IPS-15b (cell line): ENCODE results near the gene PLEKHM1.
A peak's percentile ranks its signal among the peaks of the same experiment; 100 is the strongest.

ENCODE experiments used
- H3K27me3 ChIP-seq: one replicate; pipeline ENCODE4 v1.6.1; 2013; ENCODE audit warnings: low read length; ENCODE audit not compliant: control insufficient read depth, insufficient read depth
- H3K36me3 ChIP-seq: one replicate; pipeline ENCODE4 v1.6.1; 2013; ENCODE audit warnings: low read length; ENCODE audit not compliant: control insufficient read depth, insufficient read depth
- H3K4me1 ChIP-seq: one replicate; pipeline ENCODE4 v1.6.1; 2013; ENCODE audit warnings: mild to moderate bottlenecking, low read length; ENCODE audit not compliant: control insufficient read depth, insufficient read depth
- H3K4me3 ChIP-seq: one replicate; pipeline ENCODE4 v1.5.1; 2013; ENCODE audit warnings: low read depth, low read length
- H3K9ac ChIP-seq: one replicate; pipeline ENCODE4 v1.6.1; 2013; ENCODE audit warnings: low read depth, mild to moderate bottlenecking, low read length
- H3K9me3 ChIP-seq: one replicate; pipeline ENCODE4 v1.6.1; 2013; ENCODE audit warnings: mild to moderate bottlenecking, low read length; ENCODE audit not compliant: control insufficient read depth, insufficient read depth

Gene PLEKHM1

DNA sequence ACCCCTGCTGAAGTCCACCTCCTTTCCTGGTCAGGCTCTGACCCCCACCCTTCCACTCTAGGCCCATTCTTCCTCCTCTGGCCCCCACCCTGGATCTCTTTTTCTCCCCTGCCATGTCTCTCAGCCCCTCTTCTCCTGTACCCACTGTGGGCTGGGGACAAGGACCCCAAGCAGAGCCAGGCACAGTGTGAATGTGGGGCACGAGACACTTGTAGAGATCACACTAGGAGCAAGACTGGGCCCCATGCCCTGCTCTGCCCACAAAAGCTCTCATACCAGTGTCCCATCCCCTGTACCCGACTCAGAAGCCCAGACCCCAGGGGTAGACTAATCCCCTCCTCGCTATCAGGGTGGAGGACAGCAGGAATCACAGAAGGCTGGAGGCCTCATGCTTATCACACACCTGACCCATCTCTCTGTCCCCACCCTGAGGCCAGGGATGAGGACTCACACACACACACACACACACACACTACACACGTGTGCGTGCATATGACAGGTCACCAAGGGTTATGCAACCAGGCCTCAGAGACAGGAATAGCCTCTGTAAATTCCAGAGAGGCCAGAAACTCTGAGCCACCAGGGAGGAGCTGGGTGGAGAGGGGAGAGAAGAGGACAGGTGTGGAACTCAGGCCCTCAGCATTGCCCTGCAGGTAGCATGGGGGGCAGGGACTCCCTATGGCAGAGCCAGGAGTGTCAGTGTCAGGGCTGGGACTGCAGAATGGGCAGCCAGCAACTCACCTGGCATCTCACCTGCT is 79.0 kb downstream of the PLEKHM1 start:
- H3K9ac ChIP-seq = no peak overlapping the region
- H3K27me3 ChIP-seq = no peaks in the 10 kb centered on the region
- H3K9me3 ChIP-seq = no peaks in the 10 kb centered on the region
- peaks cover 6% of the 10 kb centered on the region for H3K4me1 ChIP-seq
- no peaks in the 10 kb centered on the region for H3K36me3 ChIP-seq
- no peak overlapping the region for H3K4me3 ChIP-seq

DNA sequence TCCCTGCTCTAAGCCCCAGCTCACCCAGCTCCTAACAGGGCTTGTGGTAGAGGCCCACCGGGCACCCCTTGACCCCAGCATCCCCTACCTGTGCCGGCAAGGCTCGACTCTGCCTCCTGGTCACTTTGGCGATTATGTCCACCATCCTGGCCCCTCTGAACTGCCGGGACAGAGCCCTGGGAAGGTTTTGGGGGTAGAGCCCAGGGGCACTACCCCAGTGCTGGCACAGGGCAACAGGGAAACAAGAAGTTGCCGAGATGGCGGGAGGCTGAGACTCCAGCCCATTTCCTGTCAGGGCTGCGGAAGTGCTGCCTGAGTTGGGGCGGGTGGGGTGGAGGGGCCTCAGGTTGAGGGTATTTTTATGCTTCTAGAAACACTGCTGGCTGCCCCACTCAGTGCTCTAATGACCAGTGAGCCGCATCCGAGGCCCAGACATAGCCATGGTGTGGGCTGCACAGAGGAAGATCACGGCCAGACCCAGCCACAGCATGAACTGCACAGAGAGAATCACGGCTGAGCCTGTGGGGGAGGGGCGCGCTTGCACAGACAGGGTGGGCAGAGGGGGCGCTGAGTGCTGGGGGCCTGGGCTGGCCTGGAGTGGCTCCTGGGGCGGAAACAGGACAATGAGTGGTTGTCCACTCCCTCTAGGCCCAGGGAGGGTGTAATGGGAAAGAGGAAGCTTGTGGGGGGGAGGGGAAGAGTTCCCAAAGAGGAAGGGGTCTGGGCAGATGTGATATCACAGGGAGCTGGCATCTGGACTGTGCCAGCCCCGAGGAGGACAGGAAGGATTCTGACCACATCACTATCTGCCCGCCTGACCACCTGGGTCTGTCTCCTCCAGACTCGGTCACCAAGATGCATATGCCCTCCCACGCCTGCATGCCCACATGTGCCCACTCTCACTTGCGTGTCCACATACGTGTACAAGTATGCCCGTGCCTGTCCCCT is 80.1 kb downstream of the PLEKHM1 start:
- H3K4me1 ChIP-seq = peaks cover 4% of the 10 kb centered on the region
- H3K9me3 ChIP-seq = no peaks in the 10 kb centered on the region
- no peak overlapping the region for H3K9ac ChIP-seq
- no peak overlapping the region for H3K4me3 ChIP-seq
- H3K27me3 ChIP-seq = no peaks in the 10 kb centered on the region
- H3K36me3 ChIP-seq = no peaks in the 10 kb centered on the region

DNA sequence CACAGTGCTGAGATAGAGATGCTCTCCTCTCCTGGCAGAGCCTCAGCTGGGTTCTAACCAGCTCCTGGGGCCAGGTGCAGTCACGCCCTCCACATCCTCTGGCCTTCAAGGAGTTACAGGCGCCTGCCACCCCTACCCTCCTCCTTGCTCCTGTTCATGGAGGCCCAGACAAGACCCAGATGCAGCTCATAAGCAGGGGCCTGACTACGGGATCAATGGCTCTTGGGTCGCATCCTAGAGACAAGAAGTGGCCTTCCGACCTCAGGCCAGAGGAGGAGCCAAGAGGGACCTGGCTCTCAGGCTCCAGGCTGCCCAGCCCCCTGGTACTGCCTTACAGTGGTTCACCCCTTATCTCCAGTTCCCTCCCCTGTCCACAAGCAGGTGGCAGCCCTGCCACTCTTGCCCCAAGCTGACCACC is 80.9 kb downstream of the PLEKHM1 start:
- no peak overlapping the region for H3K9ac ChIP-seq
- H3K4me1 ChIP-seq = peaks cover 4% of the 10 kb centered on the region

DNA sequence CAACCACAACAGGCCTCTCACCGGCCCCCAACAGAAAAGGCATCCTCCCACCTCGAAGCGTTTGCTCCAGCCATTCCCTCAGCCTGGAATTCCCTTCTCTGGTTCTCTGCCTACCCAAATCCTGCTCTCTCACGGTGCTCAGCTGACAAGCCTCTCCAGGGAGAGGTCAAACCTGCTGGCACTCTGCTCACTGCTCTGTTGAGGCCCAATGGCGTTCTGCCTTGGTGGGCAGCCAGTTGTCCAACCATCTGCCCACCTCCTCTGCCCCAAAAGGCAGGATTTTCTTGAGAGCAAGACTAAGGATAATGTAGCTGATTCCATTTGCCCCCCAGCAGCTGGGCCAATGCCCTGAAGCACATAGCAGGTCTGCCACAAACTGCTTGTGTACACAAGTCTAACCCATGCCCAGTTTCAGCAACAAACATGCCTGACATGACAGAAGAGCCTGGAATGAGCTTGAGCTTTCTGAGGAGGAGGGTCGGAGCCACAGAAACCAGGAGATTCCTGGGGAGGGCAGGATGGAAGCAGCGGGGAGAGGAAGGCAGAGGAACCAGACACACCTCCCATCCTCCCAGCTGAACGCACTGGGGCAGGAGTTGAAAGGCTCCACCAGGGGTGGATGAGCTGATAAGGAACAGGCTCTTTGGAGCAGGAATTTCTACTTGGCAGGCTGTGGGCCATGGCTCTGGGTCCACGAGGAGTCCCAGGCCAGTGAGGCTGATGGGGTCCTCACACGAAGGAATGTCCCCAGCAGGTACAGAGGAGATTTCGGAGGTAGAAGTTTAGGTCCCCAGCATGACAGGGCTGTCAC is 81.7 kb downstream of the PLEKHM1 start:
- Histone ChIP-seq H3K27me3 (no peaks in the 10 kb centered on the region), H3K4me1 (peaks cover 5% of the 10 kb centered on the region), H3K9me3 (no peaks in the 10 kb centered on the region), H3K4me3 (no peak overlapping the region), H3K36me3 (peaks cover 5% of the 10 kb centered on the region), H3K9ac (no peak overlapping the region)

More for the DNA sequence above, 80.9 kb downstream of the PLEKHM1 start:
- Histone ChIP-seq H3K9me3 (no peaks in the 10 kb centered on the region), H3K4me3 (no peak overlapping the region), H3K36me3 (peaks cover 2% of the 10 kb centered on the region), H3K27me3 (no peaks in the 10 kb centered on the region)

DNA sequence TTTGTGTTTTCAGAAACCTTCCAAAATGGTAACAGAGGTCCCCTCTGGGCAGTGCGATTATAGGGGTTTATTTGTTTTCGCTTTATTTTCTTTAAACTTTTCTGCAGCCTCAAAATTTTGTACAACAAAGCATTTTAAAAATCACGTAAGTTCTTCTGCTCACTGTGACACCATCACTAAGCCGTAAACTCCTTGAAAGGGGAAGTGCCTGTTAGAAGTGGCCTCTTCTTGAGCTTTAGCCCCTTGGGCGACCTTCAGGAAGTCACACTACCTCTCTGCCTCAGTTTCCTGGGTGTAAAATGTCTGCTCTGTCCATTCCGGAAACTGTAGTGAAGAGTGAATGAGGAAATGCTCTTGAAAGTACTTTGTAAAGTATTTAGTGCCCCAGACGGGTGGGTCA is 84.4 kb downstream of the PLEKHM1 start:
- H3K9ac ChIP-seq = no peak overlapping the region
- H3K4me3 ChIP-seq = peak overlapping the region; percentile 74
- no peaks in the 10 kb centered on the region for H3K27me3 ChIP-seq
- H3K36me3 ChIP-seq = peaks cover 11% of the 10 kb centered on the region
- H3K4me1 ChIP-seq = peaks cover 5% of the 10 kb centered on the region
- H3K9me3 ChIP-seq = no peaks in the 10 kb centered on the region

DNA sequence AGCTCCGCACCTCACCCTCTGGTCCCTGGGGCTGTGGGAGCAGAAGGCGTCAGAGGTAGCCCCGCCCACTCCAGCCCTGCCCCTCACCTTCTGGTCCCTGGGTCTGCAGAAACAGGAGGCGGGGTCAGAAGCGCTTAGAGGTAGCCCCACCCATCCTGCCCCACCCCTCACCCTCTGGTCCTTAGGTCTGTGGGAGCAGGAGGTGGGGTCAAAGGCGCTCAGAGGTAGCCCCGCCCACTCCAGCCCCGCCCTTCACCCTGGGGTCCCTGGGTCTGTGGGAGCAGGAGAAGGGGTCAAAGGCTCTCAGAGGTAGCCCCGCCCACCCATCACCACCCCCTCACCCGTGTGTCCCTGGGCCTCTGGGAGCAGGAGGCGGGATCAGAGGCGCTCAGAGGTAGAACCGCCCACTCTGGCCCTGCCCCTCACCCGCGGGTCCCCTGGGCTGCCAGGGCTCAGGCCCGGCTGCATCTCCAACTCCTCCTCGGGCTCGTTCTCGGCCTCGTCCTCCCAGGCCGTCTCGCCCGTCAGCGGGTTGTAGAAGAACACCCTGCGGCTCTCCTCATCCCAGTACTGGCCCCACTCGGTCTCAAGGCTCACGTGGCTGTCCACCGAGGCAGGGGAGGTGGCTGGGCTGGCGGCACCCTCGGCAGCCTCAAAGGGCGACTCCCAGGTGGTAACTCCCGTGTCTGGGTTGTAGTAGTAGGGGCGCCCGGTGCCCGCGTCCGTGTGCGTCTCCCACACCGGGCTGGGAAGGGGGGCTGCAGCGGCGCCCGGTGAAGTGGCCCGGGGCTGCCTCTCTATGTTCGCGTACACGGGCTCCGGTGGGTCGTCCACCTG is 85.1 kb downstream of the PLEKHM1 start:
- H3K9ac ChIP-seq = no peak overlapping the region
- peaks cover 11% of the 10 kb centered on the region for H3K36me3 ChIP-seq
- H3K27me3 ChIP-seq = no peaks in the 10 kb centered on the region
- no peaks in the 10 kb centered on the region for H3K9me3 ChIP-seq
- peaks cover 3% of the 10 kb centered on the region for H3K4me1 ChIP-seq
- H3K4me3 ChIP-seq = peak overlapping the region; percentile 74

DNA sequence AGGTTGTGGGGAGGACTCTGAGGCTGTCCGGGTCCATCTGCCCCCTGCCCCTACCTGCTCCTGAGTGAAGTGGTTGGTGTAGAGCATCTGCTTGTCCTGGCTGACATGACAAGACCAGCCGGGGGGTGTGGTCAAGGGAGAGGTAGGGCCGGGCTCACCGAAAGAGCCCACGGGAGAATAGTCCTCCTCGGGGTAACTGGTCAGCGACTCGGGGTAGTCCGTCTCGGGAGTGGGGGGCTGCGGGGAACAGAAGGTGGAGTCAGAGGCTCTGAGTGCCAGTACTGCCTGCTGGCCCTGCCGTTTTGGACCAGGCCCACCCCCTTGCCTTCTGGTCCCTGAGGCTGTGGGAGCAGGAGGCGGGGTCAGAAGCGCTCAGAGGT is 85.7 kb downstream of the PLEKHM1 start:
- H3K4me3 ChIP-seq = peak overlapping the region; percentile 41
- H3K27me3 ChIP-seq = no peaks in the 10 kb centered on the region
- H3K4me1 ChIP-seq = peaks cover 3% of the 10 kb centered on the region
- peaks cover 11% of the 10 kb centered on the region for H3K36me3 ChIP-seq
- H3K9me3 ChIP-seq = no peaks in the 10 kb centered on the region
- H3K9ac ChIP-seq = no peak overlapping the region

DNA sequence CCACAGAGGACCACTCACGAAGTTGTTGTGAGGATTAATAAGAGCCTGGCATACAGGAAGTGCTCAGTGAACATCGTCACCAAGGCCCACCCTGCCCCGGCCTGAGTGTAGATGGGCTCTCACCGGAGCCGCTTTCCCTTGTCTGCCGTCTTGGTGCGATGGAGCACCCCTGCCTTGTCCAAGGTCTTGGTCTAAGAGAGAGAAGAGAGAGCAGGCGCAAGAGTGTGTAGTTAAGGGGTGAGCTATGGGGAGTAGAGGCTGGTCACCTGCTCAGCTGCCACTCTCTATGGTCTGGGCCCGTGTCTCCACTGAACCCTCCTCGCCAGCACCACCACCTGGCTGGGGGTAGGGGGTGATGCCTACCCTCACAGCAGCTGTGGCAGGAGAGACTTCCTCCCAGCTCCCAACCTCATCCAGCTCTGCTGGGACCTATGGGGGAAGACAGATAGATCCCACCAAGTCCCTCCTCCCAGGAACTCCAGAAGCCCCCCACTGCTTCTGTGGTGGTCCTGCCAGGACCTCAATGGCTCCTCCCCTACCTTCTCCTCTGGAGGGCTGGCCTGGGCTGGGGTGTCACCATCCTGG is 86.5 kb downstream of the PLEKHM1 start:
- Histone ChIP-seq H3K9ac (no peak overlapping the region), H3K4me3 (no peak overlapping the region), H3K36me3 (peaks cover 11% of the 10 kb centered on the region), H3K4me1 (peaks cover 3% of the 10 kb centered on the region), H3K9me3 (no peaks in the 10 kb centered on the region), H3K27me3 (no peaks in the 10 kb centered on the region)

DNA sequence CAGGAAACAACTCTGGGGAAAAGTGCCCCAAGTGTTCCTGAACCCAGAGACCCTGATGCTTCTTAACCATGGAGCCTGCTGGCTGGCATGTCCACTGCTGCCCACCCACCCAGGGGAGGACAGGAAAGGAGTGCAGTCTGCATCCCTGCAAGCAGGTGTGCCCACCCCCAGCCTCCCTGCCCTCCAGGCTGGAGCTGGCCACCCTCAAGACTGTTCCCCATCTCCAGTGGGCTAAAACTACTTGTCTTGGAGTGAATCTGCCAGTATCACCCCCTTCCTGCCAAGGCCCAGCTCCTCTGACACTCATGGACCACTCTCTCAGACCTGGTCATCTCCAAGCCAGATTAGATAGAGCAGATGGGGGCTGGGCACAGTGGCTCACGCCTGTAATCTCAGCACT is 87.6 kb downstream of the PLEKHM1 start:
- Histone ChIP-seq H3K4me3 (no peak overlapping the region), H3K4me1 (peaks cover 3% of the 10 kb centered on the region), H3K27me3 (no peaks in the 10 kb centered on the region), H3K9ac (no peak overlapping the region), H3K9me3 (no peaks in the 10 kb centered on the region), H3K36me3 (peaks cover 11% of the 10 kb centered on the region)

DNA sequence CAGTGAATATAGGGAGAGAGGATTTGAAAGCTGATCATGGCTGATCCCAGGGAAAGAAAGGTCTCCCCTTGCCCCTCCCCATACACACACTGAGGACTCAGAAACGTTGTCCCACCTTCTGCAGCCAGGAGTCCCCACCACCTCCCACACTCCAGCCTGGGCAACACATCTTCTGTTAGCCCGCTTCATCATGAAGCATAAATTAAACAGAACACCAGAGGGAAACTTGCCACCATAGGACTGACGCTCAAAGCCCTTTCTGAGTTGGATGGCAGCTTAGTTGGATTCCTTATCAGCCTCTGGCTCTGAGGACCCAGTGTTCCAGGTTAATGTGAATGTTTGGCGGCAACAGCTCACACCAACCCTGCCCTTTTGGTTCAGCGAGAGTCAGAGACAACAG is 91.7 kb downstream of the PLEKHM1 start:
- Histone ChIP-seq H3K36me3 (peaks cover 6% of the 10 kb centered on the region), H3K9me3 (no peaks in the 10 kb centered on the region), H3K9ac (no peak overlapping the region)

More for the DNA sequence above, 91.7 kb downstream of the PLEKHM1 start:
- Histone ChIP-seq H3K27me3 (no peaks in the 10 kb centered on the region), H3K4me1 (no peaks in the 10 kb centered on the region), H3K4me3 (no peak overlapping the region)
